ENCODE data around the gene PCSK5. TPM values are rescaled to one million over a fixed set of nuclear protein-coding genes. Genes with fewer than 3 reads are reported as not detected.

PCSK5 gene
- total RNA-seq, 1 experiment from 2014 or later: 6.9 TPM

DNA sequence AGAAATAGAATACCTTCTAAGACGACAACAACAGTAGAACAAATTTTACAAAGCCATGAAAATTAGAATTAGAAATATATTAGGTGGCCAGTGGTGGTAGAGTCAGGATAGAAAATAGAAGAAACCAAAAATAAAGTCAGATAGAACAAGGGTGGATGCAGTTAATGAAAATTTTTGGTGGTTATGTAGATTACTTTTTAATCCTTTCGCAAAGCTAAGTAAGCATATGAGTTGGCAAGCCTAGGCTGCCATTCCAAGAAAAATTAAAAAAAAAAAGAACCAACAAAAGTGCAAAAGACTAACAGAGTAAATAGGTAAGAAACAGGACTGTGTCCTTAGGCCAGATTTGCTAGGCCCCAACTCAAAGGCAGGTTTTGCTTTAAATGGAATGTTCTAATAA is 56.8 kb downstream of the PCSK5 start (continued):
- no peak for TF ChIP-seq ZNF274 (IDR thresholded peaks at IDR 0.05; ENCODE audit: low read depth, low read length)

DNA sequence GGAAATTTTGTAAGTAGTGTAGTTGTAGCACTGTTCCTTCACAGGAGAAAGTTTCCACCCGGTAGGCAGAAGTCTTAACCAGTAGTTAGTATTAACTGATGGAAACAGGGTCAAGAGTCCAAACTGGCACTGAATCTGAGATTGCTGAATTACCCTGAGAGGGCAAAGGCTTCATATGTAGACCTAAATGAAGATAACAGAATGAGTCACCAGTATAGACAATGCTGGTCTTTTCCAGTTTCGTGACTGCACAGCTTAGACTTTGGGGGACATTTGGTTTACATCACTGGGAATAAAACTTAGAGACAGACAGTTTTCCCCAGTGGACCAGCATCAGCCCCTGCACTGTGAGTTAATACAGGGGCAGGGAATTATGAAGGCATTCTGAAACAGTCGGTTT is 60.5 kb downstream of the PCSK5 start:
- no peaks in the 10 kb centered on the region for H3K27me3 ChIP-seq (ENCODE audit: insufficient read depth, low read length)
- POLR2A ChIA-PET: no interaction called here
- H3K4me2 ChIP-seq (ENCODE audit: low read length): no peak overlapping the region
- no peaks in the 10 kb centered on the region for H3K9me2 ChIP-seq (ENCODE audit: insufficient read depth)
- H3K36me3 ChIP-seq (ENCODE audit: control insufficient read depth in 1 of 2, insufficient read depth in 2 of 2, low read length in 2 of 2): no peaks in the 10 kb centered on the region
- no peaks in the 10 kb centered on the region for H3K9me3 ChIP-seq (ENCODE audit: control insufficient read depth in 1 of 2, insufficient read depth in 1 of 2, low read depth in 1 of 2, low read length in 2 of 2)
- H3K9ac ChIP-seq (ENCODE audit: low read length): no peak overlapping the region
- no peak for ATAC-seq
- H4K20me1 ChIP-seq (ENCODE audit: insufficient read depth): no peaks in the 10 kb centered on the region
- H2AFZ ChIP-seq (ENCODE audit: low read depth, low read length, poor library complexity, severe bottlenecking): no peak overlapping the region
- RAD21 ChIA-PET (ENCODE audit: low non-redundant PET in 1 of 2, low total read pairs in 2 of 2, uncharacterized antibody in 2 of 2, unreplicated experiment in 2 of 2): no interaction called here
- H3K79me2 ChIP-seq (ENCODE audit: insufficient read depth, low read length): no peaks in the 10 kb centered on the region
- H3K4me1 ChIP-seq (ENCODE audit: control insufficient read depth in 1 of 2, insufficient read depth in 2 of 2, low read length in 2 of 2): no peaks in the 10 kb centered on the region; a peak in 1 of 4 replicates
- no peak for DNase-seq (ENCODE audit: low read depth, low spot score)
- no peak overlapping the region for H3K4me3 ChIP-seq (replicated peaks in 1 of 2; ENCODE audit: low read depth in 1 of 2, low read length in 2 of 2)
- intact Hi-C loops (cut with micrococcal nuclease): no loop called here
- no peak overlapping the region for H3K27ac ChIP-seq (ENCODE audit: low read depth, low read length)
- no TSS peak for BruUV-seq (replicated peaks)
- CTCF ChIA-PET: no interaction called here
- TF ChIP-seq ELF1 (IDR thresholded peaks at IDR 0.05; ENCODE audit: borderline replicate concordance, low read depth): no peak
- TF ChIP-seq JUND (IDR thresholded peaks at IDR 0.05): no peak
- no peak for TF ChIP-seq EZH2 (IDR thresholded peaks at IDR 0.05)
- TF ChIP-seq CEBPB (IDR thresholded peaks at IDR 0.05; ENCODE audit: low read depth): no peak
- no peak for TF ChIP-seq CBX3 (IDR thresholded peaks at IDR 0.05; ENCODE audit: low read depth)
- TF ChIP-seq, protein P1, sequence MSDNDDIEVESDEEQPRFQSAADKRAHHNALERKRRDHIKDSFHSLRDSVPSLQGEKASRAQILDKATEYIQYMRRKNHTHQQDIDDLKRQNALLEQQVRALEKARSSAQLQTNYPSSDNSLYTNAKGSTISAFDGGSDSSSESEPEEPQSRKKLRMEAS (IDR thresholded peaks at IDR 0.05): no peak
- TF ChIP-seq, protein P2, sequence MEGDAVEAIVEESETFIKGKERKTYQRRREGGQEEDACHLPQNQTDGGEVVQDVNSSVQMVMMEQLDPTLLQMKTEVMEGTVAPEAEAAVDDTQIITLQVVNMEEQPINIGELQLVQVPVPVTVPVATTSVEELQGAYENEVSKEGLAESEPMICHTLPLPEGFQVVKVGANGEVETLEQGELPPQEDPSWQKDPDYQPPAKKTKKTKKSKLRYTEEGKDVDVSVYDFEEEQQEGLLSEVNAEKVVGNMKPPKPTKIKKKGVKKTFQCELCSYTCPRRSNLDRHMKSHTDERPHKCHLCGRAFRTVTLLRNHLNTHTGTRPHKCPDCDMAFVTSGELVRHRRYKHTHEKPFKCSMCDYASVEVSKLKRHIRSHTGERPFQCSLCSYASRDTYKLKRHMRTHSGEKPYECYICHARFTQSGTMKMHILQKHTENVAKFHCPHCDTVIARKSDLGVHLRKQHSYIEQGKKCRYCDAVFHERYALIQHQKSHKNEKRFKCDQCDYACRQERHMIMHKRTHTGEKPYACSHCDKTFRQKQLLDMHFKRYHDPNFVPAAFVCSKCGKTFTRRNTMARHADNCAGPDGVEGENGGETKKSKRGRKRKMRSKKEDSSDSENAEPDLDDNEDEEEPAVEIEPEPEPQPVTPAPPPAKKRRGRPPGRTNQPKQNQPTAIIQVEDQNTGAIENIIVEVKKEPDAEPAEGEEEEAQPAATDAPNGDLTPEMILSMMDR (IDR thresholded peaks at IDR 0.05 in 2 of 3, conservative IDR thresholded peaks at IDR 0.05 in 1 of 3; ENCODE audit: borderline replicate concordance in 1 of 3, insufficient read depth in 1 of 3, low read depth in 2 of 3, low read length in 2 of 3): no peak
- TF ChIP-seq ZFX (IDR thresholded peaks at IDR 0.05): no peak
- TF ChIP-seq, protein P3, sequence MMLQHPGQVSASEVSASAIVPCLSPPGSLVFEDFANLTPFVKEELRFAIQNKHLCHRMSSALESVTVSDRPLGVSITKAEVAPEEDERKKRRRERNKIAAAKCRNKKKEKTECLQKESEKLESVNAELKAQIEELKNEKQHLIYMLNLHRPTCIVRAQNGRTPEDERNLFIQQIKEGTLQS (IDR thresholded peaks at IDR 0.05): no peak
- TF ChIP-seq POLR2A (IDR thresholded peaks at IDR 0.05; ENCODE audit: borderline replicate concordance, extremely low read depth, insufficient read depth, insufficient read length): no peak
- TF ChIP-seq YY1 (IDR thresholded peaks at IDR 0.05; ENCODE audit: extremely low read depth, insufficient replicate concordance, low read depth, low read length): no peak
- TF ChIP-seq SIN3A (IDR thresholded peaks at IDR 0.05; ENCODE audit: low read depth): no peak
- no peak for TF ChIP-seq POLR2AphosphoS5 (IDR thresholded peaks at IDR 0.05; ENCODE audit: low read depth, low read length)
- TF ChIP-seq SRF (IDR thresholded peaks at IDR 0.05; ENCODE audit: low read depth): no peak
- TF ChIP-seq EGR1 (IDR thresholded peaks at IDR 0.05; ENCODE audit: low read depth): no peak
- TF ChIP-seq FOSL1 (IDR thresholded peaks at IDR 0.05; ENCODE audit: low read depth): no peak
- no peak for TF ChIP-seq RAD21 (IDR thresholded peaks at IDR 0.05; ENCODE audit: low read depth)
- TF ChIP-seq SP1 (IDR thresholded peaks at IDR 0.05; ENCODE audit: low read depth): no peak
